Activated CD8-positive, alpha-beta T cell treated with anti-CD3 and anti-CD28 coated beads for 36 hours (primary cell): ENCODE data around the gene QRFP. TPM values are rescaled to one million over a fixed set of nuclear protein-coding genes. Genes with fewer than 3 reads are reported as not detected.

Experiments
- ATAC-seq: fragments of 200-7000 bp; cut with Tn5 transposase; one replicate; pipeline ENCODE4 v1.10.0; 2021; ENCODE audit warnings: mild to moderate bottlenecking, moderate library complexity
- CTCF ChIA-PET: fragments of 350-600 bp; sonication (Branson Sonifier 250); formaldehyde crosslinking; loops from one replicate; lab custom pipeline; 2021; ENCODE audit warnings: antibody characterized with exemption; lab: Charles Lee
- POLR2A ChIA-PET: fragments of 350-600 bp; sonication (Branson Sonifier 250); formaldehyde crosslinking; loops from one replicate; lab custom pipeline; 2021; ENCODE audit warnings: antibody characterized with exemption; lab: Charles Lee
- DNase-seq: peaks from one replicate; pipeline ENCODE4 v3.0.0-alpha.2; 2020
- H3K27ac Mint-ChIP-seq: one replicate; pipeline ENCODE4 v1.8.0; 2021; ENCODE audit warnings: mild to moderate bottlenecking, mixed read lengths
- H3K27me3 Mint-ChIP-seq: one replicate; pipeline ENCODE4 v1.8.0; 2021; ENCODE audit warnings: mixed read lengths
- H3K36me3 Mint-ChIP-seq: one replicate; pipeline ENCODE4 v1.8.0; 2021; ENCODE audit warnings: low read depth, mixed read lengths
- H3K4me1 Mint-ChIP-seq: one replicate; pipeline ENCODE4 v1.8.0; 2021; ENCODE audit warnings: low read depth, mixed read lengths
- H3K4me3 Mint-ChIP-seq: one replicate; pipeline ENCODE4 v1.8.0; 2021; ENCODE audit warnings: mild to moderate bottlenecking, moderate library complexity, mixed read lengths
- H3K9me3 Mint-ChIP-seq: one replicate; pipeline ENCODE4 v1.8.0; 2021; ENCODE audit warnings: mixed read lengths
- CTCF ChIP-seq: fragments of 200-600 bp; IDR thresholded peaks from one replicate; pipeline ENCODE4 v1.8.0; 2022; ENCODE audit warnings: antibody characterized with exemption, mild to moderate bottlenecking
- intact Hi-C: fragments of 100-400 bp; cut with micrococcal nuclease; formaldehyde crosslinking; loops from one replicate; pipeline ENCODE4 v1.10.0; 2022
- total RNA-seq, 2 experiments: library from RNA; stranded (reverse); gene quantifications; one replicate each; pipeline ENCODE4 v1.2.3, GENCODE V29; 2021

Gene QRFP
- total RNA-seq, 2 experiments from 2014 or later = not detected

DNA sequence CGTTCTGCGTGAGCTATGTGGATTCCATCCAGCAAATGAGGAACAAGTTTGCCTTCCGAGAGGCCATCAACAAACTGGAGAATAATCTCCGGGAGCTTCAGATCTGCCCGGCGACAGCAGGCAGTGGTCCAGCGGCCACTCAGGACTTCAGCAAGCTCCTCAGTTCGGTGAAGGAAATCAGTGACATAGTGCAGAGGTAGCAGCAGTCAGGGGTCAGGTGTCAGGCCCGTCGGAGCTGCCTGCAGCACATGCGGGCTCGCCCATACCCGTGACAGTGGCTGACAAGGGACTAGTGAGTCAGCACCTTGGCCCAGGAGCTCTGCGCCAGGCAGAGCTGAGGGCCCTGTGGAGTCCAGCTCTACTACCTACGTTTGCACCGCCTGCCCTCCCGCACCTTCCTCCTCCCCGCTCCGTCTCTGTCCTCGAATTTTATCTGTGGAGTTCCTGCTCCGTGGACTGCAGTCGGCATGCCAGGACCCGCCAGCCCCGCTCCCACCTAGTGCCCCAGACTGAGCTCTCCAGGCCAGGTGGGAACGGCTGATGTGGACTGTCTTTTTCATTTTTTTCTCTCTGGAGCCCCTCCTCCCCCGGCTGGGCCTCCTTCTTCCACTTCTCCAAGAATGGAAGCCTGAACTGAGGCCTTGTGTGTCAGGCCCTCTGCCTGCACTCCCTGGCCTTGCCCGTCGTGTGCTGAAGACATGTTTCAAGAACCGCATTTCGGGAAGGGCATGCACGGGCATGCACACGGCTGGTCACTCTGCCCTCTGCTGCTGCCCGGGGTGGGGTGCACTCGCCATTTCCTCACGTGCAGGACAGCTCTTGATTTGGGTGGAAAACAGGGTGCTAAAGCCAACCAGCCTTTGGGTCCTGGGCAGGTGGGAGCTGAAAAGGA is 10.9 kb downstream of the QRFP start:
- Mint-ChIP-seq H3K4me3 (no peak overlapping the region), H3K36me3 (peaks cover 13% of the 10 kb centered on the region), H3K27me3 (no peaks in the 10 kb centered on the region), H3K4me1 (no peaks in the 10 kb centered on the region), H3K9me3 (no peaks in the 10 kb centered on the region), H3K27ac (no peak overlapping the region)
- ATAC-seq = no peak
- no peak for TF ChIP-seq CTCF
- ChIA-PET POLR2A (no interaction called here), CTCF (interaction anchor here (1.2 kb wide), 1 partner anchor 161 kb away, joined by 5 read pairs; no protein-coding TSS in a partner anchor)
- no peak for DNase-seq
- intact Hi-C loops = no loop called here

- Mint-ChIP-seq H3K27ac (no peak overlapping the region), H3K36me3 (peaks cover 14% of the 10 kb centered on the region), H3K27me3 (no peaks in the 10 kb centered on the region), H3K4me3 (no peak overlapping the region), H3K4me1 (no peaks in the 10 kb centered on the region), H3K9me3 (no peaks in the 10 kb centered on the region)
- no peak for TF ChIP-seq CTCF
- DNase-seq (no peak), ATAC-seq (no peak)
- intact Hi-C loops = no loop called here
- POLR2A ChIA-PET = no interaction called here
- CTCF ChIA-PET = no interaction called here
Observed at GRCh38 chr9:130884542-130885483, 11.8 kb downstream of the QRFP start.

DNA sequence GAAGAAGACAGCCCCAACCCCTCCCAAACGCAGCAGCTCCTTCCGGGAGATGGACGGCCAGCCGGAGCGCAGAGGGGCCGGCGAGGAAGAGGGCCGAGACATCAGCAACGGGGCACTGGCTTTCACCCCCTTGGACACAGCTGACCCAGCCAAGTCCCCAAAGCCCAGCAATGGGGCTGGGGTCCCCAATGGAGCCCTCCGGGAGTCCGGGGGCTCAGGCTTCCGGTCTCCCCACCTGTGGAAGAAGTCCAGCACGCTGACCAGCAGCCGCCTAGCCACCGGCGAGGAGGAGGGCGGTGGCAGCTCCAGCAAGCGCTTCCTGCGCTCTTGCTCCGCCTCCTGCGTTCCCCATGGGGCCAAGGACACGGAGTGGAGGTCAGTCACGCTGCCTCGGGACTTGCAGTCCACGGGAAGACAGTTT is 12.5 kb downstream of the QRFP start:
- no peak for TF ChIP-seq CTCF
- DNase-seq (no peak), ATAC-seq (no peak)
- no peaks in the 10 kb centered on the region for H3K27me3 Mint-ChIP-seq
- ChIA-PET CTCF (no interaction called here), POLR2A (interaction anchor here (1.2 kb wide), 1 partner anchor 142 kb away, joined by 4 read pairs; no protein-coding TSS in a partner anchor)
- no peak overlapping the region for H3K4me3 Mint-ChIP-seq
- intact Hi-C loops = no loop called here
- H3K27ac Mint-ChIP-seq = no peak overlapping the region
- H3K9me3 Mint-ChIP-seq = no peaks in the 10 kb centered on the region
- peaks cover 18% of the 10 kb centered on the region for H3K36me3 Mint-ChIP-seq
- no peaks in the 10 kb centered on the region for H3K4me1 Mint-ChIP-seq

- ATAC-seq = no peak
Observed at GRCh38 chr9:130883479-130883878, 13.1 kb downstream of the QRFP start.

More at GRCh38 chr9:130883479-130883878, 13.1 kb downstream of the QRFP start:
- intact Hi-C loops = no loop called here
- no peak for DNase-seq
- no peak overlapping the region for H3K27ac Mint-ChIP-seq
- H3K27me3 Mint-ChIP-seq = no peaks in the 10 kb centered on the region
- no peaks in the 10 kb centered on the region for H3K4me1 Mint-ChIP-seq
- no peak for TF ChIP-seq CTCF
- ChIA-PET POLR2A (interaction anchor here (1.2 kb wide), 1 partner anchor 141 kb away, joined by 4 read pairs; no protein-coding TSS in a partner anchor), CTCF (no interaction called here)
- H3K4me3 Mint-ChIP-seq = no peak overlapping the region
- H3K36me3 Mint-ChIP-seq = peaks cover 19% of the 10 kb centered on the region
- H3K9me3 Mint-ChIP-seq = no peaks in the 10 kb centered on the region
